ENCODE measurements around the gene KISS1R. TPM values are rescaled to one million over a fixed set of nuclear protein-coding genes. Genes with fewer than 3 reads are reported as not detected.
A peak's percentile ranks its signal among the peaks of the same experiment; 100 is the strongest.
"Not testable (repeated sequence)": the region's sequence is repeated elsewhere in the genome, so short reads cannot be mapped to it uniquely, and the experiment has no call there.

KISS1R gene
- total and polyA plus RNA-seq, 4 donors: not detected

- Histone ChIP-seq H3K4me1 (ENCODE audit: control insufficient read depth in 1 of 2, insufficient read depth in 2 of 2, low read length in 2 of 2) (no peaks in the 10 kb centered on the region), H3K27ac (ENCODE audit: low read depth in 1 of 2, low read length in 2 of 2) (no peak overlapping the region), H3K36me3 (ENCODE audit: control insufficient read depth in 1 of 2, insufficient read depth in 2 of 2, low read length in 1 of 2) (peaks cover 0 to 4% of the 10 kb centered on the region in 2 donors), H3K4me3 (ENCODE audit: low read length in 2 of 2) (no peak overlapping the region), H3K27me3 (ENCODE audit: control insufficient read depth in 1 of 2, insufficient read depth in 2 of 2, low read length in 1 of 2) (no peaks in the 10 kb centered on the region), H3K9me3 (ENCODE audit: control insufficient read depth, low read length) (no peaks in the 10 kb centered on the region)
- WGBS, 2 donors: 90 to 91% methylated on average over 30 of the region's 30 CpGs
- DNase-seq: no peak
- ATAC-seq (ENCODE audit: low FRiP score): no peak
- intact Hi-C loops (cut with DNase I): no loop called here
Measured at GRCh38 chr19:888581-889385, 28.4 kb upstream of the KISS1R start.

GRCh38 chr19:889662-890295 lies 27.4 kb upstream of the KISS1R start:
- 90 to 91% methylated on average over 26 of the region's 26 CpGs for WGBS, 2 donors
- intact Hi-C loops (cut with DNase I): loop anchor here in 1 of 2 donors (10.0 kb wide), 1 partner anchor 205 kb away; the partner anchor contains the start of gene POLR2E
- no peaks in the 10 kb centered on the region for H3K27me3 ChIP-seq (ENCODE audit: control insufficient read depth in 1 of 2, insufficient read depth in 2 of 2, low read length in 1 of 2)
- no peak overlapping the region for H3K27ac ChIP-seq (ENCODE audit: low read depth in 1 of 2, low read length in 2 of 2)
- H3K9me3 ChIP-seq (ENCODE audit: control insufficient read depth, low read length): no peaks in the 10 kb centered on the region
- H3K36me3 ChIP-seq (ENCODE audit: control insufficient read depth in 1 of 2, insufficient read depth in 2 of 2, low read length in 1 of 2): peaks cover 0 to 4% of the 10 kb centered on the region in 2 donors
- H3K4me3 ChIP-seq (ENCODE audit: low read length in 2 of 2): no peak overlapping the region
- H3K4me1 ChIP-seq (ENCODE audit: control insufficient read depth in 1 of 2, insufficient read depth in 2 of 2, low read length in 2 of 2): no peaks in the 10 kb centered on the region
- no peak for ATAC-seq (ENCODE audit: low FRiP score)
- DNase-seq: no peak

DNA sequence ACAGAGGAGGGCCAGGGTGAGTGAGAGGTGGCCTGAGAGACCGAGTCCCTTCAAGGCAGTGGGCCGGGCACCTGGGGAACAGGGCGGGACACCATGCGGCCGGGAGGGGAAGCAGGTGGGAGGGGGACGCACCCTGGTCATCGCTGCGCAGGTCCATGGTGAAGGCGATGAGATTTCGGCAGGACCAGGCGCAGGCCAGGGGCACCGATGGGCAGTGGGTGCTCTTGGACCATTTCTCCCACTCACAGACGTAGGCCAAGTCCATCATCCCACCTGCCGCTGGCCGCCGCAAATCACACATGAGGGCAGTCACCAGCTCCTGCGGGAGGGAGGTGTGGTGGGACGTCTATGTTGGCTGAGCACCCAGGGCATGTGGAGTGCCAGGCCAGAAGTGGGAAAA lies 26.3 kb upstream of the KISS1R start:
- ATAC-seq (ENCODE audit: low FRiP score) (no peak), DNase-seq (no peak)
- WGBS, 2 donors: 86 to 87% methylated on average over 18 of the region's 18 CpGs
- H3K4me3 ChIP-seq (ENCODE audit: low read length in 2 of 2): no peak overlapping the region
- no peaks in the 10 kb centered on the region for H3K27me3 ChIP-seq (ENCODE audit: control insufficient read depth in 1 of 2, insufficient read depth in 2 of 2, low read length in 1 of 2)
- H3K9me3 ChIP-seq (ENCODE audit: control insufficient read depth, low read length): no peaks in the 10 kb centered on the region
- intact Hi-C loops (cut with DNase I): loop anchor here in 1 of 2 donors (10.0 kb wide), 1 partner anchor 204 kb away; the partner anchor contains the start of gene POLR2E
- no peaks in the 10 kb centered on the region for H3K4me1 ChIP-seq (ENCODE audit: control insufficient read depth in 1 of 2, insufficient read depth in 2 of 2, low read length in 2 of 2)
- H3K27ac ChIP-seq (ENCODE audit: low read depth in 1 of 2, low read length in 2 of 2): no peak overlapping the region
- H3K36me3 ChIP-seq (ENCODE audit: control insufficient read depth in 1 of 2, insufficient read depth in 2 of 2, low read length in 1 of 2): peaks cover 0 to 4% of the 10 kb centered on the region in 2 donors

GRCh38 chr19:891421-892200 lies 25.5 kb upstream of the KISS1R start:
- H3K4me1 ChIP-seq (ENCODE audit: control insufficient read depth in 1 of 2, insufficient read depth in 2 of 2, low read length in 2 of 2); DNase-seq; H3K27me3 ChIP-seq (ENCODE audit: control insufficient read depth in 1 of 2, insufficient read depth in 2 of 2, low read length in 1 of 2); ATAC-seq (ENCODE audit: low FRiP score); H3K36me3 ChIP-seq (ENCODE audit: control insufficient read depth in 1 of 2, insufficient read depth in 2 of 2, low read length in 1 of 2); H3K27ac ChIP-seq (ENCODE audit: low read depth in 1 of 2, low read length in 2 of 2); H3K9me3 ChIP-seq (ENCODE audit: control insufficient read depth, low read length): not testable (repeated sequence)
- WGBS, 2 donors: 82 to 85% methylated on average over 33 to 50 of the region's 50 CpGs
- intact Hi-C loops (cut with DNase I): loop anchor here in 1 of 2 donors (10.0 kb wide), 1 partner anchor 203 kb away; the partner anchor contains the start of gene POLR2E
- H3K4me3 ChIP-seq (ENCODE audit: low read length in 2 of 2): peak overlapping the region in 1 of 2 donors; percentile 93

DNA sequence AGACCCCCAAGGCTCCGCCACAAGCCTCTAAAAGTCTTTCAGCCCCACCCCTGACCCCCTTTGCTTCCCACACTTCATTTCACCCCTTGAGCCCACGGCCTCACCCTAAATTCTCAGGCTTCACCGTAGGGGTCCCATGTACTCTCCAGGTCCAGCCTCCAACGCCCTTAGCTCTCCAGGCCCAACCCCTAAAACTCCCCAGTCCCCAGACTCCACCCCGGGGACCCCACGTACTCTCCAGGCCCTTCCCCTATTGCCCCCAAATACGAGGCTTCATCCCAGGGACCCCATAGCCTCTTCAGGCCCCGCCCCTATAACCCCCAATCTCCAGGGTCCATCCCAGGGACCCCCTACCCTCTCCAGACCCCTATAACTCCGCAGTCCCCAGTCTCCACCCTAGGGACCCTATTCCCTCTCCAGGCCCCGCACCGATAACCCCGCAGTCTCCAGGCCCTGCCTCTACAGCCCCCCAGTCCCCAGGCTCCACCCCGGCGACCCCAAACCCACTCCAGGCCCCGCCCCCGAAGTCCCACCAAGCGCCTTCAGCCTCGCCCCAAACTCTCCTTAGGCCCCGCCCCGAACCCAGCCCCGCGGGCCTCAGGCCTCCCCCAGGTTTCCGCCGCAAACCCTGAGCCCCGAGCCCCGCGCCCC lies 24.8 kb upstream of the KISS1R start:
- no peaks in the 10 kb centered on the region for H3K9me3 ChIP-seq (ENCODE audit: control insufficient read depth, low read length)
- intact Hi-C loops (cut with DNase I): loop anchor here in 1 of 2 donors (10.0 kb wide), 1 partner anchor 202 kb away; the partner anchor contains the start of gene POLR2E
- H3K4me3 ChIP-seq (ENCODE audit: low read length in 2 of 2): peak overlapping the region; percentile 67 to 93
- no peaks in the 10 kb centered on the region for H3K27me3 ChIP-seq (ENCODE audit: control insufficient read depth in 1 of 2, insufficient read depth in 2 of 2, low read length in 1 of 2)
- ATAC-seq (ENCODE audit: low FRiP score) (no peak), DNase-seq (no peak)
- H3K36me3 ChIP-seq (ENCODE audit: control insufficient read depth in 1 of 2, insufficient read depth in 2 of 2, low read length in 1 of 2): peaks cover 0 to 4% of the 10 kb centered on the region in 2 donors
- no peaks in the 10 kb centered on the region for H3K4me1 ChIP-seq (ENCODE audit: control insufficient read depth in 1 of 2, insufficient read depth in 2 of 2, low read length in 2 of 2)
- WGBS, 2 donors: 4 to 5% methylated on average over 21 to 27 of the region's 27 CpGs
- no peak overlapping the region for H3K27ac ChIP-seq (ENCODE audit: low read depth in 1 of 2, low read length in 2 of 2)

- H3K27ac ChIP-seq (ENCODE audit: low read depth in 1 of 2, low read length in 2 of 2): peak within 1 kb of the TSS in 1 of 2 donors; percentile 70
- WGBS, 2 donors: 0 to 1% methylated on average over 51 to 69 of the region's 69 CpGs
- intact Hi-C loops (cut with DNase I): loop anchor here in 1 of 2 donors (10.0 kb wide), 1 partner anchor 202 kb away; the partner anchor contains the start of gene POLR2E
Measured at GRCh38 chr19:892894-893689, 24.0 kb upstream of the KISS1R start, which contains the start of the genes MED16 and RNU6-9. MED16 (minus strand) TSS chr19:893187; CDS start chr19:891131, 2,056 bp downstream. RNU6-9 (plus strand) TSS chr19:893484.

DNA sequence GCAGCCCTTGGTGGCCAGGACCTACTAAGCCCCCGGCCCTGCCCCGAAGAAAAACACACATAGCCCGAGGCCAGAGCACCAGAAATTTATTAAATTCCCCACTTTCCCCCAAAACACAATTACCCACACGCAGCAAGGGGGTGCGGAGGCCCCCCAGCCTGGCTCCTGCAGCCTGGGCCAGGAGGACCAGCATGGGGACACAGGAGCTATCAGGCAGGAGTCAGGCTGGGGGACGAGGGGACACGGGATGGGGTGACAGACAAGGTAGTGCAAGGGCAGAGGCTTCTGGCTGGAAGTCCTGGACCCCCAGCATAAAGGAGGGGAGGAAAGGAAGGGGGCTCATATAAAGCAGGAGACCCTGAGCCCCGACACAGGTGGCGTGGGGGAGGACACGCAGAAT lies 20.7 kb upstream of the KISS1R start:
- intact Hi-C loops (cut with DNase I): loop anchor here in 1 of 2 donors (10.0 kb wide), 1 partner anchor 198 kb away; the partner anchor contains the start of gene POLR2E
- Histone ChIP-seq H3K4me3 (ENCODE audit: low read length in 2 of 2) (no peak overlapping the region), H3K9me3 (ENCODE audit: control insufficient read depth, low read length) (no peaks in the 10 kb centered on the region), H3K4me1 (ENCODE audit: control insufficient read depth in 1 of 2, insufficient read depth in 2 of 2, low read length in 2 of 2) (no peaks in the 10 kb centered on the region), H3K27me3 (ENCODE audit: control insufficient read depth in 1 of 2, insufficient read depth in 2 of 2, low read length in 1 of 2) (no peaks in the 10 kb centered on the region), H3K36me3 (ENCODE audit: control insufficient read depth in 1 of 2, insufficient read depth in 2 of 2, low read length in 1 of 2) (no peaks in the 10 kb centered on the region), H3K27ac (ENCODE audit: low read depth in 1 of 2, low read length in 2 of 2) (no peak overlapping the region)
- DNase-seq: no peak
- 87 to 96% methylated on average over 10 of the region's 10 CpGs for WGBS, 2 donors
- no peak for ATAC-seq (ENCODE audit: low FRiP score)

More at GRCh38 chr19:892894-893689, 24.0 kb upstream of the KISS1R start, which contains the start of the genes MED16 and RNU6-9:
- Histone ChIP-seq H3K4me1 (ENCODE audit: control insufficient read depth in 1 of 2, insufficient read depth in 2 of 2, low read length in 2 of 2) (no peaks in the 10 kb centered on the region), H3K27me3 (ENCODE audit: control insufficient read depth in 1 of 2, insufficient read depth in 2 of 2, low read length in 1 of 2) (no peaks in the 10 kb centered on the region), H3K9me3 (ENCODE audit: control insufficient read depth, low read length) (no peaks in the 10 kb centered on the region), H3K4me3 (ENCODE audit: low read length in 2 of 2) (peak within 1 kb of the TSS; percentile 67 to 93), H3K36me3 (ENCODE audit: control insufficient read depth in 1 of 2, insufficient read depth in 2 of 2, low read length in 1 of 2) (peaks cover 0 to 4% of the 10 kb centered on the region in 2 donors)
- peak; percentile 95 to 96 for DNase-seq
- ATAC-seq (ENCODE audit: low FRiP score): peak; percentile 95

Measured in aorta (tissue), 5 donors.